HepG2 (cell line): ENCODE results near the gene TOX4. TPM values are rescaled to one million over a fixed set of nuclear protein-coding genes. Genes with fewer than 3 reads are reported as not detected.

Source experiments
- AKAP8 ChIP-seq: sonication (generic); formaldehyde crosslinking; IDR thresholded peaks from 2 replicates; pipeline ENCODE4 v1.5.1; 2020; ENCODE audit warnings: mild to moderate bottlenecking, missing genetic modification reagents
- CAMTA2 ChIP-seq: sonication (generic); formaldehyde crosslinking; IDR thresholded peaks from 2 replicates; pipeline ENCODE4 v1.4.0; 2020; ENCODE audit warnings: mild to moderate bottlenecking, missing genetic modification reagents, borderline replicate concordance
- CBFB ChIP-seq: sonication (generic); formaldehyde crosslinking; IDR thresholded peaks from 2 replicates; pipeline ENCODE4 v1.4.0; 2020; ENCODE audit warnings: missing genetic modification reagents
- CEBPG ChIP-seq: IDR thresholded peaks from 2 replicates; pipeline ENCODE4 v1.6.1; 2016
- DR1 ChIP-seq: sonication (generic); formaldehyde crosslinking; IDR thresholded peaks from 2 replicates; pipeline ENCODE4 v1.8.0; 2021; ENCODE audit warnings: mild to moderate bottlenecking, missing genetic modification reagents, inconsistent platforms
- IRX3 ChIP-seq: sonication (generic); formaldehyde crosslinking; IDR thresholded peaks from 2 replicates; pipeline ENCODE4 v1.8.1; 2023; ENCODE audit warnings: mild to moderate bottlenecking, low read depth, missing genetic modification reagents, borderline replicate concordance
- ISX ChIP-seq: sonication (generic); formaldehyde crosslinking; conservative IDR thresholded peaks from 2 replicates; pipeline ENCODE4 v1.5.0; 2020; ENCODE audit warnings: missing genetic modification reagents
- JUN ChIP-seq: sonication (generic); formaldehyde crosslinking; IDR thresholded peaks from 2 replicates; pipeline ENCODE4 v1.4.0; 2020; ENCODE audit warnings: mild to moderate bottlenecking, missing genetic modification reagents
- JUND ChIP-seq: sonication (generic); formaldehyde crosslinking; IDR thresholded peaks from 2 replicates; pipeline ENCODE4 v1.8.0; 2022; ENCODE audit warnings: mild to moderate bottlenecking, missing genetic modification reagents
- KMT2B ChIP-seq: IDR thresholded peaks from 2 replicates; pipeline ENCODE4 v1.6.1; 2016; ENCODE audit warnings: missing genetic modification reagents, missing compliant biosample characterization
- MEF2D ChIP-seq: sonication (generic); formaldehyde crosslinking; IDR thresholded peaks from 2 replicates; pipeline ENCODE4 v1.5.1; 2020; ENCODE audit warnings: mild to moderate bottlenecking, missing genetic modification reagents
- SP1 ChIP-seq, 2 experiments: fragments of 450-650 bp in 1 of 2; sonication (generic) in 1 of 2; formaldehyde crosslinking in 1 of 2; IDR thresholded peaks; 2 replicates each; pipeline versions ENCODE4 v1.4.0 to v1.6.1; 2016 to 2020; ENCODE audit warnings: missing genetic modification reagents in 1 of 2
- ZC3H13 ChIP-seq: sonication (generic); formaldehyde crosslinking; IDR thresholded peaks from 2 replicates; pipeline ENCODE4 v1.8.1; 2023; ENCODE audit warnings: mild to moderate bottlenecking, missing genetic modification reagents, moderate library complexity
- ZNF17 ChIP-seq: sonication (generic); formaldehyde crosslinking; IDR thresholded peaks from 2 replicates; pipeline ENCODE4 v1.5.0; 2020; ENCODE audit warnings: mild to moderate bottlenecking, missing genetic modification reagents
- ZNF382 ChIP-seq: sonication (generic); formaldehyde crosslinking; IDR thresholded peaks from 2 replicates; pipeline ENCODE4 v1.5.0; 2020; ENCODE audit warnings: missing genetic modification reagents, mild to moderate bottlenecking, borderline replicate concordance
- ZNF556 ChIP-seq: sonication (generic); formaldehyde crosslinking; IDR thresholded peaks from 2 replicates; pipeline ENCODE4 v1.4.0; 2020; ENCODE audit warnings: mild to moderate bottlenecking, missing genetic modification reagents, borderline replicate concordance
- ZNF589 ChIP-seq: sonication (generic); formaldehyde crosslinking; conservative IDR thresholded peaks from 2 replicates; pipeline ENCODE4 v1.8.0; 2022; ENCODE audit warnings: mild to moderate bottlenecking, moderate library complexity, missing genetic modification reagents
- ZNF652 ChIP-seq: IDR thresholded peaks from 2 replicates; pipeline ENCODE4 v1.6.1; 2016; ENCODE audit warnings: low read depth, borderline replicate concordance
- polyA plus RNA-seq, 8 experiments: library from polyadenylated mRNA; depleted of rRNA in 3 of 8; stranded (reverse) in 7 of 8; unstranded in 1 of 8; fragments of >200 nt; fragmentation: Illumina TruSeq in 4 of 8; extraction: Trizol in 4 of 8; gene quantifications; 2 replicates each; pipeline versions ENCODE4 v1.2.1 to v1.2.3, GENCODE V29; 2011 to 2016; ENCODE audit warnings: low read depth in 4 of 8, missing spikeins in 1 of 8, mixed read lengths in 1 of 8; ENCODE audit not compliant: insufficient read depth in 1 of 8
- total RNA-seq, 5 experiments: library from RNA; depleted of rRNA; stranded (reverse); fragments of >200 nt; fragmentation: Illumina TruSeq; extraction: Trizol; gene quantifications; 2 replicates each; pipeline ENCODE4 v1.2.3, GENCODE V29; 2016; ENCODE audit warnings: low read depth in 1 of 5
- TF ChIP-seq, protein P1 (sequence below): IDR thresholded peaks from 2 replicates; pipeline ENCODE4 v1.6.1; 2016; ENCODE audit warnings: mild to moderate bottlenecking
- TF ChIP-seq, protein P2 (sequence below): sonication (generic); formaldehyde crosslinking; IDR thresholded peaks from 2 replicates; pipeline ENCODE4 v1.8.0; 2022; ENCODE audit warnings: missing genetic modification reagents, mild to moderate bottlenecking, moderate library complexity, borderline replicate concordance
- TF ChIP-seq, protein P3 (sequence below): sonication (generic); formaldehyde crosslinking; IDR thresholded peaks from 2 replicates; pipeline ENCODE4 v1.8.1; 2023; ENCODE audit warnings: mild to moderate bottlenecking, missing genetic modification reagents
- TF ChIP-seq, protein P4 (sequence below): sonication (generic); formaldehyde crosslinking; conservative IDR thresholded peaks from 2 replicates; pipeline ENCODE4 v1.4.0; 2020; ENCODE audit warnings: mild to moderate bottlenecking, missing genetic modification reagents, moderate library complexity

The TOX4 gene
- total and polyA plus RNA-seq, 2 of the 13 experiments (the other 11 are each of a cell fraction or from before 2014, with no cell fraction given): 71.8 to 163 TPM

DNA sequence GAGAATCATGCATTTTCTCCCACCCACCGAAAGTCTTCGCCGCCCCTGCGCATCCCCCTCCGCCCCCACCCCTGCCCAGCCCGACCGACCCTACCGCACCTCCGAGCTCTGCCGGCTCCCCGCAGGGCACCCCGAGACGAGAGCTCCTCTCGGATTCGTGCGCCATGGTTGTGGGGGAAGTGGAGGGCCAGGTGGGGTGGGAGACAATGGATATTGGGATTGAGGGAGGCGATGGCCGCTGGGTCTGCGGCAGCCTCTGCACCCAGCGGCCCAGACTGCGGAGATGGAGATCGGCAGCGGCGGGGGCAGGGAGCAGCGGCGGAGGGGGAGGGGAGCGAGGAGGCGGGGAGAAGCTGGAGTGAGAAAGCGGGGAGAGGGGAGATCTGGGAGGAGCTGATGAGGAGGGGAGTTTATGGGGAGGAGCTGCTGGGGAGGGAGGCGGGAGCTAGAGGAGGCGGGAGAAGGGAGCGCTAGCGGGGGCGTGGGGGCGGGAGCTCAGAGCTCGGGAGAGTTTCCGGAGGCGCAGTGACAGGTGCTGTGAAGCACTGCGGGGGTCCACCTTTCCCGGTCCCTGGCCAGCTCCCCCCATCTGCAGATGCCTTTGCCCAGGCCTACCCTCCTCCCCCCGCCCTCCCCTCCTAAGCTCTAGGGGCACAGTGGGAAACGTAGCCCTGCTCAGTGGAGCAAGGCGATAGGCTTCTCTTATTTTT lies 49.1 kb downstream of the TOX4 start, which contains the start of gene SALL2 (continued):
- TF ChIP-seq ZNF382 (CRISPR knock-in tag) (no peak), KMT2B (CRISPR knock-in tag) (no peak), ZNF589 (0 out of 2 replicates have a peak, but pooled peaks have one; percentile 51), ZNF652 (no peak), MEF2D (CRISPR knock-in tag) (no peak; the same call in 1 of the 2 replicates), DR1 (CRISPR knock-in tag) (no peak), JUND (CRISPR knock-in tag) (no peak), ISX (CRISPR knock-in tag) (no peak), CAMTA2 (CRISPR knock-in tag) (no peak), IRX3 (CRISPR knock-in tag) (no peak), ZNF556 (CRISPR knock-in tag) (no peak), ZC3H13 (peak; percentile 61; the same call in 1 of the 2 replicates), CBFB (CRISPR knock-in tag) (no peak), JUN (CRISPR knock-in tag) (no peak), ZNF17 (no peak), CEBPG (no peak), SP1 (IDR thresholded peaks at IDR 0.05) (no peak), SP1 (CRISPR knock-in tag; IDR thresholded peaks at IDR 0.05) (no peak), AKAP8 (no peak)
- TF ChIP-seq, protein P1, sequence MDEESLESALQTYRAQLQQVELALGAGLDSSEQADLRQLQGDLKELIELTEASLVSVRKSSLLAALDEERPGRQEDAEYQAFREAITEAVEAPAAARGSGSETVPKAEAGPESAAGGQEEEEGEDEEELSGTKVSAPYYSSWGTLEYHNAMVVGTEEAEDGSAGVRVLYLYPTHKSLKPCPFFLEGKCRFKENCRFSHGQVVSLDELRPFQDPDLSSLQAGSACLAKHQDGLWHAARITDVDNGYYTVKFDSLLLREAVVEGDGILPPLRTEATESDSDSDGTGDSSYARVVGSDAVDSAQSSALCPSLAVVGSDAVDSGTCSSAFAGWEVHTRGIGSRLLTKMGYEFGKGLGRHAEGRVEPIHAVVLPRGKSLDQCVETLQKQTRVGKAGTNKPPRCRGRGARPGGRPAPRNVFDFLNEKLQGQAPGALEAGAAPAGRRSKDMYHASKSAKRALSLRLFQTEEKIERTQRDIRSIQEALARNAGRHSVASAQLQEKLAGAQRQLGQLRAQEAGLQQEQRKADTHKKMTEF (CRISPR knock-in tag): peak; percentile 27; the same call in 1 of the 2 replicates
- TF ChIP-seq, protein P2, sequence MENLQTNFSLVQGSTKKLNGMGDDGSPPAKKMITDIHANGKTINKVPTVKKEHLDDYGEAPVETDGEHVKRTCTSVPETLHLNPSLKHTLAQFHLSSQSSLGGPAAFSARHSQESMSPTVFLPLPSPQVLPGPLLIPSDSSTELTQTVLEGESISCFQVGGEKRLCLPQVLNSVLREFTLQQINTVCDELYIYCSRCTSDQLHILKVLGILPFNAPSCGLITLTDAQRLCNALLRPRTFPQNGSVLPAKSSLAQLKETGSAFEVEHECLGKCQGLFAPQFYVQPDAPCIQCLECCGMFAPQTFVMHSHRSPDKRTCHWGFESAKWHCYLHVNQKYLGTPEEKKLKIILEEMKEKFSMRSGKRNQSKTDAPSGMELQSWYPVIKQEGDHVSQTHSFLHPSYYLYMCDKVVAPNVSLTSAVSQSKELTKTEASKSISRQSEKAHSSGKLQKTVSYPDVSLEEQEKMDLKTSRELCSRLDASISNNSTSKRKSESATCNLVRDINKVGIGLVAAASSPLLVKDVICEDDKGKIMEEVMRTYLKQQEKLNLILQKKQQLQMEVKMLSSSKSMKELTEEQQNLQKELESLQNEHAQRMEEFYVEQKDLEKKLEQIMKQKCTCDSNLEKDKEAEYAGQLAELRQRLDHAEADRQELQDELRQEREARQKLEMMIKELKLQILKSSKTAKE (CRISPR knock-in tag): 0 out of 2 replicates have a peak, but pooled peaks have one; percentile 22
- TF ChIP-seq, protein P3, sequence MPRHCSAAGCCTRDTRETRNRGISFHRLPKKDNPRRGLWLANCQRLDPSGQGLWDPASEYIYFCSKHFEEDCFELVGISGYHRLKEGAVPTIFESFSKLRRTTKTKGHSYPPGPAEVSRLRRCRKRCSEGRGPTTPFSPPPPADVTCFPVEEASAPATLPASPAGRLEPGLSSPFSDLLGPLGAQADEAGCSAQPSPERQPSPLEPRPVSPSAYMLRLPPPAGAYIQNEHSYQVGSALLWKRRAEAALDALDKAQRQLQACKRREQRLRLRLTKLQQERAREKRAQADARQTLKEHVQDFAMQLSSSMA: no peak
- TF ChIP-seq, protein P4, sequence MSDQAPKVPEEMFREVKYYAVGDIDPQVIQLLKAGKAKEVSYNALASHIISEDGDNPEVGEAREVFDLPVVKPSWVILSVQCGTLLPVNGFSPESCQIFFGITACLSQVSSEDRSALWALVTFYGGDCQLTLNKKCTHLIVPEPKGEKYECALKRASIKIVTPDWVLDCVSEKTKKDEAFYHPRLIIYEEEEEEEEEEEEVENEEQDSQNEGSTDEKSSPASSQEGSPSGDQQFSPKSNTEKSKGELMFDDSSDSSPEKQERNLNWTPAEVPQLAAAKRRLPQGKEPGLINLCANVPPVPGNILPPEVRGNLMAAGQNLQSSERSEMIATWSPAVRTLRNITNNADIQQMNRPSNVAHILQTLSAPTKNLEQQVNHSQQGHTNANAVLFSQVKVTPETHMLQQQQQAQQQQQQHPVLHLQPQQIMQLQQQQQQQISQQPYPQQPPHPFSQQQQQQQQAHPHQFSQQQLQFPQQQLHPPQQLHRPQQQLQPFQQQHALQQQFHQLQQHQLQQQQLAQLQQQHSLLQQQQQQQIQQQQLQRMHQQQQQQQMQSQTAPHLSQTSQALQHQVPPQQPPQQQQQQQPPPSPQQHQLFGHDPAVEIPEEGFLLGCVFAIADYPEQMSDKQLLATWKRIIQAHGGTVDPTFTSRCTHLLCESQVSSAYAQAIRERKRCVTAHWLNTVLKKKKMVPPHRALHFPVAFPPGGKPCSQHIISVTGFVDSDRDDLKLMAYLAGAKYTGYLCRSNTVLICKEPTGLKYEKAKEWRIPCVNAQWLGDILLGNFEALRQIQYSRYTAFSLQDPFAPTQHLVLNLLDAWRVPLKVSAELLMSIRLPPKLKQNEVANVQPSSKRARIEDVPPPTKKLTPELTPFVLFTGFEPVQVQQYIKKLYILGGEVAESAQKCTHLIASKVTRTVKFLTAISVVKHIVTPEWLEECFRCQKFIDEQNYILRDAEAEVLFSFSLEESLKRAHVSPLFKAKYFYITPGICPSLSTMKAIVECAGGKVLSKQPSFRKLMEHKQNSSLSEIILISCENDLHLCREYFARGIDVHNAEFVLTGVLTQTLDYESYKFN: peak; percentile 61
